GM19324 (cell line): Measurements from ENCODE around the gene PALD1.

Experiments used
- ATAC-seq: cut with Tn5 transposase; IDR thresholded peaks from one replicate; pipeline ENCODE4 v1.9.1; 2021; ENCODE audit warnings: mild to moderate bottlenecking, moderate library complexity; ENCODE audit not compliant: unreplicated experiment, low FRiP score

PALD1 gene

DNA sequence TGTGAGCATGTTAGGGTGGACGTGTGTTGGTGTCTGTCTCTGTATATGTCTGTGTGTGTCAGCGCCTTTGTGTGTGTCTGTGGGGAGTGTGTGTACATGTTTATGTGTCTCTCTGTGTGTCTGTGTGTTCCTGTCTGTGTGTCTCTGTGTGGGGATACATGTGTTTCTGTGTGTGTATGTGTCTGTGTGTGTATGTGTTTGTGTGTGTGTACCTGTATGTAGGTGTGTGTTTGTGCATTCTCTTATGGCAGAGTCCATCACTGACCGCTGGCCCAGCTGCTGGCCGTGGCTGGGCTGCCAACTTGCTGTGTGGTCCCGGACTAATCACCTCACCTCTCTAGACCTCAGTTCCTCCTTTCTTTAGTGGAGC is 54.6 kb downstream of the PALD1 start:
- ATAC-seq = no peak

- ATAC-seq = no peak
Measured at GRCh38 chr10:70534281-70534680, 55.7 kb downstream of the PALD1 start.

DNA sequence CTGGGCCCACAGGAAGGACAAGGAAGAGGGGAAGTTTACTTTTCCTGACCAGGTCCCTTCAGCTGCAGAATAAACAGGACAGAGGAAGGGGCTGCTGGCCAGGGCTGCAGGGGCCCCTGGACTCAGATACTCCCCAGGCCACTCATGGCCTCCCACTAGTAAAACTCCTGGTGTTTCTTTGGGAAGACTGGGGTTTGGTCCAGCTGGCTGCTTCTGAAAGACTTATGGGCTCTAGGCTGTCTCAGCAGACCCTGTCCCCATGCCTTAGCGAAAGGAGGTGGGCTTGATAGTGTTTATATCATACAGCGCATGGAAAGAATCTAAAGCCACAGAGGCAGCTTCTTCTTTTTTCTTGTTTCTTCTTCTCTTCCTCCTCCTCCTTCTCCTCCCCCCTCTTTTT is 56.4 kb downstream of the PALD1 start:
- no peak for ATAC-seq

- no peak for ATAC-seq
Measured at GRCh38 chr10:70535451-70535850, 56.9 kb downstream of the PALD1 start.

DNA sequence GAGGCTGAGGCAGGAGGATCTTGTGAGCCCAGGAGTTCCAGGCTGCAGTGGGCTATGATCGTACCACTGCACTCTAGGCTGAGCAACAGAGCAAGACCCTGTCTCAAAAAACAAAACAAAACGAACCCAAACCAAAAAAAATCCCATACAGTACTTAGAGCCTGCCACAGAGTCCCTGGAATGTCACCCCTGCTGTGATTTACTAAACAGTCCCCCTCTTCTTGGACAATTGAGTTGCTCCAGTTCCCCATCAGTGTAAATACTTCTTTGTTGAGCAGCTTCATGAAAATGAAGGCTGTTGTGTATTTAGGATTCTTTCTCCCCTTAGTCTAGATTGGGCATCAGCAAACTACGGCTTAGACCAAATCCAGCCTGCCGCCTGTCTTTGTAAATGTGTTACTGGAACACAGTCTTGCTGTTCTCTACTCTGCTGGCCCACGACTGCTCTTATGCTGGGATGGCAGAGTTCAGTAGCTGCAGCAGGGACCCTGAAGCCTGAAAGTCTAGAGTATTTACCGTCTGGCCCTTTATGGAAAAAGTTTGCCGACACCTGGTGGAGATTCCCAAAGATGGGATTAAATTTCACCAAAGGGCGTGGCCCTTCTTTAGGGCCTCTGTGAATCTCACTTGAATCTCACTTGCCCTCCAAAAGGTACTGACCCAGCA is 57.8 kb downstream of the PALD1 start:
- ATAC-seq = no peak

DNA sequence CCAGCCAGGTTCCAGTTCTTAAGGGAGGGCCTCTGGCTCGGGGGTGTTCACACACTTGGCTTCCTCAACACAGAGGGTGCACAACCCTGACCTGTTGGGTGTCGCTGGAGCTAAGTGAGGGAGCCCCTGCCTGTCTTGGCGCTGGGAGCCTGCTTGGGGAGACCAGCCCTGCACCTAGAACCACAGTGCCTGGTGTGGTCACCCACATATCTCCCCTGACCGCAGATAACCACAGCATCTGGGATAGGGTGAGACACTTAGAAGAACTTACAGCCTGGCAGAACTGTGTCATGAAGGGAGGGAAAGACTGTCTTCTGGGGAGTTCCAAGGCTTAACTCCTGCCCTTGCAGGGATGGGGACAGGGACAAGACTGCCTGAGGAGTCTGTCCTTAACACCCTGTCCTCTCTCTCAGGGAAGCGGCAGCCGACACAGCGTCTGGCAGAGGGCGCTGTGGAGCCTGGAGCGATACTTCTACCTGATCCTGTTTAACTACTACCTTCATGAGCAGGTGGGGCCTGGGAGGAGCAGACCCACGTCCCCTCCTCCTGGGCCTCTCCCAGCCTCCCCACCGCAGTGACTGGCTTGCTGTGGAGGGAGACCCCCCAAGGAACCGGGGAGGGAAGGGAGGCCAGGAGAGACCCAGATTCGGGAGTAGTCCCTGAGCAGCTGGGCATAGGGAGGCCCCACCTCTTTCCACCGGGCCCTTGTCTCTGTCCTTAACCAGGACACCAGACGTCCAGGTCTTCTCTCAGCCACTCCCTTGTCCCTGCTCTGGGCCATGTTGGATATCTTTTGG is 59.0 kb downstream of the PALD1 start:
- ATAC-seq = no peak

DNA sequence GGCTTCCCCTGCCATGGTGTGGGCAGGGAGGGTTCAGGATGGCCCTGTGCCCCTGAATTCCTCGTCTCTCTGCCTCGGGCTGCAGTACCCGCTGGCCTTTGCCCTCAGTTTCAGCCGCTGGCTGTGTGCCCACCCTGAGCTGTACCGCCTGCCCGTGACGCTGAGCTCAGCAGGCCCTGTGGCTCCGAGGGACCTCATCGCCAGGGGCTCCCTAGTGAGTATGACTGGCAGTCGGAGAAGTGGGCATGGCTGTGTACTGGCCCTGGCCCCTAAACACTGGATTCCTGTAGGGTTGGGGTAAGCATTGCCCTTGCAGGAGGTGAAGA is 59.6 kb downstream of the PALD1 start:
- ATAC-seq = no peak

GRCh38 chr10:70538731-70539338 is 60.3 kb downstream of the PALD1 start:
- ATAC-seq = no peak

DNA sequence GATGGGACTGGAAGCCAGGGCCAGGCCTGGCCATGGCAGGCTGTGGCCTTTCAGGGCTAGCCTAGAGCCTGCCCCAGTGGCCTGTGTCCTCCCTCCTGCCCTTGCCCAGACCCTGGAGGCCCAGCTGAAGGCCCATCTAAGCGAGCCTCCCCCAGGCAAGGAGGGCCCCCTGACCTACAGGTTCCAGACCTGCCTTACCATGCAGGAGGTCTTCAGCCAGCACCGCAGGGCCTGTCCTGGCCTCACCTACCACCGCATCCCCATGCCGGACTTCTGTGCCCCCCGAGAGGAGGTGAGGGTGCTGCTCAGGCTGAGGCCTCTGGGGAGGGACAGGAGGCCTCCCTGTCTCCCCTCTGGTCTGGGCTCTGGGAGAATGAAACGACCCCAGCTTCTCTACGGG is 60.9 kb downstream of the PALD1 start:
- no peak for ATAC-seq

DNA sequence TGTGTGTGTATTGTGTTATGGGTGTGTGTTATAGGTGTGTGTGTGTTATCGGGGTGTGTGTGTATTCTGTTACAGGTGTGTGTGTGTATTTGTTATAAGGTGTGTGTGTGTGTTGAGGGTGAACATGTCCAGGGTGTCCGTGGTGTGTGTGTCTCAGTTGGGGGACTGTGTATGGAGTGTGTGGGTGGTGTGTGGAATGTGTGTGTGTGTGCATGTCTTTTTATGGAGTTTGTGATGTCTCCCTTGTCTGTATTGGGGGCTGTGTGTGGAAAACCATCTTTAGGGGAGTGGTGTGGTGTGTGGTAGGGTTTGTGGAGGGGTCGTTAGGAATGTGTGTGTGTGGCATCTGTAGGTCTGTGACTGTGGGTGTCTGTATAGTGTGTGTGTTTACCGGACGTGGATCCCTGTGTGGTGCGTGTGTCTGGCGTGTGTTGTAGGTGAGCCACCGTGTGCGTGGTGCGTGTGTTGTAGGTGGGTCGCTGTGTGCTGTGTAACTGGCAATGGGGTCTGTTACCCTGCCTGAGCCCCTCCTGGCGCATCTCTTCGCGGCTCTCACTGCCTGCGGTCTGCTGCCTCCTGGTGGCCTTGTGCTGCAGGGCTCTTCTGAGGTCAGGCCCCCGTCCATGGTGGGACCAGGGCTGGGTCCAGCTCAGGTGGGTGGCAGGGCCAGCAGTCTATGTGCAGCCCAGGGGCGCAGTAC is 61.7 kb downstream of the PALD1 start:
- no peak for ATAC-seq

GRCh38 chr10:70540789-70541360 is 62.3 kb downstream of the PALD1 start:
- no peak for ATAC-seq

- ATAC-seq = no peak
Measured at GRCh38 chr10:70541736-70542564, 63.4 kb downstream of the PALD1 start.

DNA sequence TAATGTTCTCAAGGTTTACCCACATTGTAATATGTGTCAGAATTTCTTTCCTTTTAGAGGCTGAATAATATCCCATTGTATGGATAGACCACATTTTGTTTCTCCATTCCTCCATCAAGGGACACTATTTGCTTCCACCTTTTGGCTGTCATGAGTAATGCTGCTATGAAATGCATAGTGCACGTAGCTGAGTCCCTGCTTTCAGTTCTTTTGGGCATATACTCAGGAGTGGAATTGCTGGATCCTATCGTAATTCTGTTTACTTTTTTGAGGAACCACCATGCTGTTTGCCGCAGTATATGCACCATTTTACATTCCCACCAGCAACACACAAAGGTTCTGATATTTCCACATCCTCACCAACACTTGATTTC is 64.0 kb downstream of the PALD1 start:
- ATAC-seq = no peak

DNA sequence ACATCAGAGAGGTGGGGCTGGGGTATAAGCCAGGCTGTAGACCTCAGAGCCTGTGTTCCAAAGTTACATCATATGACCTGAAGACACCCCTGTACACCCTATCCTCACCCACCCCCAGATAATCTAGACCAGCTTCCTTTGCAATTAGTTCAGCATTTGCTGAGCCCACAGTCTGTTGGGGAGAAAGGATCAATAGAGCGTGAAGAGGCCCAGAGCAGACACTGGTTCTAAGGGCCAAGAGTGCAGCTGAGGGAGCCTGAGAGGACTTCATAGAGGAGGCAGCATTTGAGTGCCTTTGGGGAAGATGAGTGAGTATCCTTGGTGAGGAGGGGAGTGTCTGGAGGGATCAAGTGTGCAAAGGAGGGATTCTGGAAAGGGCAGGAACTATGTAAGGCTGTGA is 65.3 kb downstream of the PALD1 start:
- ATAC-seq = no peak

GRCh38 chr10:70544431-70545340 is 66.1 kb downstream of the PALD1 start:
- no peak for ATAC-seq

DNA sequence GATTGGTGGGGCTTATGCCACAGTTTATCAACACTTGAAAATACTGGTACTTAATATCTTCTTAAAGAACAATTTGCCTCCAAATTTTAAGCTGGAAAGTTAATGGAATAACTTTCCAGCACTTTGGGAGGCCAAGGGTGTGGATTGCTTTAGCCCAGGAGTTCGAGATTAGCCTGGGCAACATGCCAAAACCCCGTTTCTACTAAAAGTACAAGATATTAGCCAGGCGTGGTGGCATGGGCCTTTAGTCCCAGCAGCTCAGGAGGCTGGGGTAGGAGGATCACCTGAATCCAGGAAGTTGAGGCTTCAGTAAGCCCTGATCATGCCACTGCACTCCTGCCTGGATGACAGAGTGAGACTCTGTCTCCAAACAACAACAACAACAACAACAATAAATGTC is 68.0 kb downstream of the PALD1 start:
- ATAC-seq = no peak

DNA sequence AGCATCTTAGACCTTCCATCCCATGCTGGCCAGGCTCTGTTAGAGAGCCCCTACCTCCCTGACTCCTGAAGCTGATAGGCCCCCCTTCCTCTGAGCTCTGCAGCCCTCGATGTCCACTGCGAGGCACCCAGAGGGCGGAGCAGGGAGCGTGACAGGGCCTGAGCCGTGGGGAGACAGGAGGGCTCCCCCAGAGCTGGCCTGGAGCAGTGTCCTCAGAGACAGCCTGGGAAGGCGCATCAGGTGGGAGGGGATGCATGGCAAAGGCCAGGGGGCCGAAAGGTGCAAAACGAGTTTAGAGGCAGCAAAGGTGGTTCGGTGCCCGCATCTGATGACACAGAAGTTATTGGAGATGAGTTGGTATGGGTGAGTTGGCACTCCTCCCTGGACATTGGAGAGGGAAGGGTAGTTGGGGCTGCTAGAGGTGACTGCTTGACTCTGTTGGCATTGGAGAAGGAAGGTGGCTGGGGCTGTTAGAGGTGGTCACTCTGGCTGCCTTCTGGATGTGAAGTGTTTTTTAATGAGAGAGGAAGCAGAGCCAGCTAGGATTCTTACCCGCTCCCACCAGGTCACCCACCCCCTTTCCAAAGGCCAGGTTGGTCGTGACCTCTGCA is 70.9 kb downstream of the PALD1 start:
- ATAC-seq = no peak

DNA sequence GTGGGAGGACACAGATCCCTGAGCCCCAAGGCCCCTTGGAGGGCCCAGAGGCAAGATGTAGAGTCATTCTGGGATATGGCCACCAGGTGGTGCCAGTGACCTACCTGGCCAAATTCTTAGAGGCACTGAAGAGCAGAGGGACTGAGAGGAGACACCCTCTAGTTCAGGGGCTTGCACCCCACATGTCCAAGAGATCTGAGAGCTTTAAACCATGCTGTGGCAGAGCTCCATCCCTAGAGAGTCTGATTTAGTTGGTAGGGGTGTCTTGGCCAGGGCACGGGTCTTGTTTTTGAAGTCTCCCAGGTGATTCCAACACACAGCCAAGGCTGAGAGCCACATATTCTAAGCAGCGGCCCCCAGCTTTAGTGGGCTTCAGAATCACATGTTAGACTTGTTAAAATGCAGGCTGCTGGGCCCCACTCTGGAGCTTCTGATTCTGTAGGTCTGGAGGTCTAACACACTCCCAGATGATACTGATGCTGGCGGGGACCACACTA is 71.4 kb downstream of the PALD1 start:
- ATAC-seq = no peak

- ATAC-seq = no peak
Measured at GRCh38 chr10:70550459-70550858, 71.9 kb downstream of the PALD1 start.
